ENCODE data around the gene SLFN11. TPM values are rescaled to one million over a fixed set of nuclear protein-coding genes. Genes with fewer than 3 reads are reported as not detected.
A peak's percentile ranks its signal among the peaks of the same experiment; 100 is the strongest.

Gene SLFN11
- total and polyA plus RNA-seq, 2 experiments from 2014 or later: not detected

DNA sequence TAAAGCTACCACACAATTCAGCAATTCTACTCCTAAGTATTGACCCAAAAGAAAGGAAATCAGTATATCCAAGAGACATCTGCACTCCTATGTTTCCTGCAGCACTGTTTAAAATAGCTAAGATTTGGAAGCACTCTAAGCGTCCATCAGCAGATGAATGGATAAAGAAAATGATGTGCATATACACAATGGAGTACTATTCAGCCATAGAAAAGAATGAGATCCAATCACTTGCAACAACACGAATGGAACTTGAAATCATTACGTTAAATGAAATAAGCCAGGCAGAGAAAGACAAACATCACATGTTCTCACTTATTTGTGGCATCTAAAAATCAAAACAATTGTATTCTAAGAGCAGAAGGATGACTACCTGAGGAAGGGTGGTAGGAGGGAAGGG, 1.5 kb downstream of the SLFN11 start:
- H3K4me3 ChIP-seq: no peak overlapping the region
- no peak overlapping the region for H3K27ac ChIP-seq
- no peak for DNase-seq (ENCODE audit: low read depth in 1 of 2, low spot score in 1 of 2)
- peaks cover 96% of the 10 kb centered on the region for H3K27me3 ChIP-seq
- no peaks in the 10 kb centered on the region for H3K9me3 ChIP-seq (ENCODE audit: low read depth)
- TF ChIP-seq, protein P1, sequence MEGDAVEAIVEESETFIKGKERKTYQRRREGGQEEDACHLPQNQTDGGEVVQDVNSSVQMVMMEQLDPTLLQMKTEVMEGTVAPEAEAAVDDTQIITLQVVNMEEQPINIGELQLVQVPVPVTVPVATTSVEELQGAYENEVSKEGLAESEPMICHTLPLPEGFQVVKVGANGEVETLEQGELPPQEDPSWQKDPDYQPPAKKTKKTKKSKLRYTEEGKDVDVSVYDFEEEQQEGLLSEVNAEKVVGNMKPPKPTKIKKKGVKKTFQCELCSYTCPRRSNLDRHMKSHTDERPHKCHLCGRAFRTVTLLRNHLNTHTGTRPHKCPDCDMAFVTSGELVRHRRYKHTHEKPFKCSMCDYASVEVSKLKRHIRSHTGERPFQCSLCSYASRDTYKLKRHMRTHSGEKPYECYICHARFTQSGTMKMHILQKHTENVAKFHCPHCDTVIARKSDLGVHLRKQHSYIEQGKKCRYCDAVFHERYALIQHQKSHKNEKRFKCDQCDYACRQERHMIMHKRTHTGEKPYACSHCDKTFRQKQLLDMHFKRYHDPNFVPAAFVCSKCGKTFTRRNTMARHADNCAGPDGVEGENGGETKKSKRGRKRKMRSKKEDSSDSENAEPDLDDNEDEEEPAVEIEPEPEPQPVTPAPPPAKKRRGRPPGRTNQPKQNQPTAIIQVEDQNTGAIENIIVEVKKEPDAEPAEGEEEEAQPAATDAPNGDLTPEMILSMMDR (IDR thresholded peaks at IDR 0.05; ENCODE audit: low read depth, low read length): no peak
- H3K36me3 ChIP-seq: no peaks in the 10 kb centered on the region
- no peaks in the 10 kb centered on the region for H3K4me1 ChIP-seq (ENCODE audit: low read depth)

DNA sequence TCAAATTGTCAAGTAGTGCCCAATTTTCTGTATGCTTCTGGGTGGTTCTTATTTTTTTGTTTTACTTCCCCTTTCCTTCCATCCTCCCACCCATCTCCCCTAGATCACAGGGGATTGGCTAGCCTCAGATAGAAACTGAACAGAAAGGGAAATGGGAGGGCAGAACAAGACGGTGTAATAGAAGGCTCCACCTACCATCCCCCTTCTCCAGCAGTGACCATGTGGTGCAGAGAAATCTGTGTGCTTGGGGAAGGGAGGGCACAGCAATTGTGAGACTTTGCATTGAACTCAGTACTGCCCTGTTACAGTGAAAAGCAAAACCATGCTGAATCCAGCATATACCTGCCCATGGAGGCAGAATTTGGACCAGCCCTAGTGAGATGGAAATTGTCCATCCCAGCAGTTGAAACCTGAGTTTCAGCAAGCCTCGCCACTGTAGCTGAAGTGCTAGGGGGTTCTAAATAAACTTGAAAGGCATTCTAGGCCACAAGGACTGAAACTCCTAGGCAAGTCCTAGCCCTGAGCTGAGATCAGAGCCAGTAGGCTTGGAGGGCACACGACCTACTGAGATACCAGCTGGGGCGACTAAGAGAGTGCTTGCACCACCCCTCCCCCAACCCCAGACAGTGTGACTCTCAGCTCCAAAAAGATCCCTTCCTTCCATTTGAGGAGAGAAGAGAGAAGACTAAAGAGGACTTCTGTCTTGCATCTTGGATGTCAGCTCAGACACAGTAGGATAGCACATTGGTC, 5.2 kb downstream of the SLFN11 start:
- H3K36me3 ChIP-seq: no peaks in the 10 kb centered on the region
- no peaks in the 10 kb centered on the region for H3K4me1 ChIP-seq (ENCODE audit: low read depth)
- H3K27ac ChIP-seq: no peak overlapping the region
- TF ChIP-seq, protein P1 (IDR thresholded peaks at IDR 0.05; ENCODE audit: low read depth, low read length): no peak
- DNase-seq (ENCODE audit: low read depth in 1 of 2, low spot score in 1 of 2): peak in 1 of 2 donors; percentile 54
- peaks cover 95% of the 10 kb centered on the region for H3K27me3 ChIP-seq
- no peak overlapping the region for H3K4me3 ChIP-seq
- no peaks in the 10 kb centered on the region for H3K9me3 ChIP-seq (ENCODE audit: low read depth)

DNA sequence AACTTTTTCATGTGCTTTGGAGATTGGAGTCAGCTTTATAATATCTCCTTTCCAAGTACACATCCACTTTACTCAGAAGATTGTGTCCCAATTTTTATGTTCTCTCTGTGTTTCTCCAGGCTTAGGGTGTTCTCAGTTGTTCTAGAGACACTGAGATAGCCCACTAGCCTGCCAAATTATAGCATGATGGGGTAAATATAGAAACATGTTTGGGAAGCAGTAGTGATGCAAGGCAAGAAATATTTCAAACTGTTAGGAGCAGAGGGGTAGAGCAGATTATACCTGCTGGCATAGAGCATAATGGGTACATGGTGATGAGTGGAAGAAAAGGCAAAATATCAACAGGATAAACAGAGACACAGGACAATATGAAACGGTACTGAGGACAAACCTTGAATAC, 12.4 kb downstream of the SLFN11 start:
- Histone ChIP-seq H3K9me3 (ENCODE audit: low read depth) (no peaks in the 10 kb centered on the region), H3K27ac (no peak overlapping the region), H3K4me1 (ENCODE audit: low read depth) (no peaks in the 10 kb centered on the region), H3K4me3 (no peak overlapping the region), H3K36me3 (no peaks in the 10 kb centered on the region), H3K27me3 (peaks cover 61% of the 10 kb centered on the region)
- no peak for DNase-seq (ENCODE audit: low read depth in 1 of 2, low spot score in 1 of 2)
- TF ChIP-seq, protein P1 (IDR thresholded peaks at IDR 0.05; ENCODE audit: low read depth, low read length): no peak

DNA sequence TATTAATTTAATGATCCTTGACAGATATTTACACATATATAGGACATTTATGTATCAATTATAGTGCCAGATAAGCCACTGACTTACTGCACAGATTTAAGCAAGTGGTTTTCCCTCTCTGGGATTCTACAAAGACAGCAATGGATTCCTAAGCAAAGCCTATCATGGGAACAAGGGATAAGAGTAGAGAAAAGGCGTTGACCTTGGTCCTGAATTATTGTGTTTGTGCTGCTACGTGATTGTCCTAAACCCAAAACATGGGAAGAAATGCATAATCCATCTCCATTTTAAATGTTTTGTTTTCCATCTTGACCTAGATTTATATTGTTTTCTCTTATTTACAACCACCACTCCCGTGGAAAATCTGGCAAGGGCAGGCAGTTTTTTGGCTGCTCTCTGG, 14.0 kb downstream of the SLFN11 start:
- H3K27me3 ChIP-seq: peaks cover 54% of the 10 kb centered on the region

DNA sequence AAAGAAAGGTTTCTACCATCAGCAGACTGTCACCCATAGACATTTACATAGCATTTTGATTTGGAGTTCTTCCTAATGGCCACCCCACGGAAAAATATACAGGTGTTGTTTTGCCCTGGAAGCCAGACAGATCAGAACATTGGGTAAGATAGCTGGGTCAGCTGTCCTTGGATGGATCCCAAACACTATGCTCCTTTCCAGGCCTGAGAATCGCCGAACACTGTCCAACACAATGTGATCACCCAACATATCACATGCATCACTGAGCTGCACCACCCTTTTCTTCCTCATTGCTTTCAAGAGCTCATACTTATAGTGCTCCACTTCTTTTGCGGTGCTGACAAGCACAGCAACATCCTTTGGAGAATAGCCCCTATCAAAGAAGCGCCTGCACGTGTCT, 21.1 kb downstream of the SLFN11 start:
- H3K4me3 ChIP-seq: no peak overlapping the region
- H3K4me1 ChIP-seq (ENCODE audit: low read depth): no peaks in the 10 kb centered on the region
- H3K27ac ChIP-seq: no peak overlapping the region
- no peaks in the 10 kb centered on the region for H3K9me3 ChIP-seq (ENCODE audit: low read depth)
- TF ChIP-seq, protein P1 (IDR thresholded peaks at IDR 0.05; ENCODE audit: low read depth, low read length): no peak
- H3K27me3 ChIP-seq: peaks cover 49% of the 10 kb centered on the region
- DNase-seq (ENCODE audit: low read depth in 1 of 2, low spot score in 1 of 2): no peak
- no peaks in the 10 kb centered on the region for H3K36me3 ChIP-seq

More for the DNA sequence above, 14.0 kb downstream of the SLFN11 start:
- DNase-seq (ENCODE audit: low read depth in 1 of 2, low spot score in 1 of 2): peak in 1 of 2 donors; percentile 42
- H3K4me3 ChIP-seq: no peak overlapping the region
- H3K27ac ChIP-seq: no peak overlapping the region
- TF ChIP-seq, protein P1 (IDR thresholded peaks at IDR 0.05; ENCODE audit: low read depth, low read length): no peak
- H3K4me1 ChIP-seq (ENCODE audit: low read depth): no peaks in the 10 kb centered on the region
- H3K9me3 ChIP-seq (ENCODE audit: low read depth): no peaks in the 10 kb centered on the region
- no peaks in the 10 kb centered on the region for H3K36me3 ChIP-seq

Measured in cardiac muscle cell (in vitro differentiated cells and primary cell).